H1 (cell line): ENCODE measurements around the gene OLR1. TPM values are rescaled to one million over a fixed set of nuclear protein-coding genes. Genes with fewer than 3 reads are reported as not detected.

Source experiments
- CTCF ChIA-PET: fragments of 300-600 bp; sonication (Branson Sonifier 250); formaldehyde crosslinking; loops from one replicate; lab custom pipeline; 2021; ENCODE audit not compliant: partially characterized antibody; lab: Charles Lee
- POLR2A ChIA-PET: fragments of 300-600 bp; sonication (Branson Sonifier 250); formaldehyde crosslinking; loops from one replicate; lab custom pipeline; 2021; ENCODE audit warnings: inconsistent platforms; ENCODE audit not compliant: partially characterized antibody; lab: Charles Lee
- DNase-seq, 2 experiments: peaks; one replicate each; pipeline versions ENCODE4 v3.0.0 to v3.0.0-alpha.2; 2010 to 2022; ENCODE audit warnings: low spot score in 2 of 2, low read depth in 1 of 2, mixed read lengths in 1 of 2
- FAIRE-seq: peaks from 2 replicates; lab custom pipeline; 2011; peaks lifted over from hg19 to GRCh38; lab: Jason Lieb, UNC
- H2AFZ ChIP-seq: 2 replicates; pipeline ENCODE4 v1.8.1; 2012; ENCODE audit warnings: low read length, inconsistent platforms
- H2AK5ac ChIP-seq: 2 replicates; pipeline ENCODE4 v1.6.1; 2013; ENCODE audit warnings: low read depth, low read length
- H2BK120ac ChIP-seq: replicated peaks from 2 replicates; pipeline ENCODE3; 2013; ENCODE audit warnings: low read depth, low read length, inconsistent platforms
- H2BK12ac ChIP-seq: 2 replicates; pipeline ENCODE4 v1.6.1; 2013; ENCODE audit warnings: low read depth, low read length
- H2BK15ac ChIP-seq: 2 replicates; pipeline ENCODE4 v1.6.1; 2013; ENCODE audit warnings: low read length
- H2BK20ac ChIP-seq: 2 replicates; pipeline ENCODE4 v1.6.1; 2013; ENCODE audit warnings: low read length
- H2BK5ac ChIP-seq: 2 replicates; pipeline ENCODE4 v1.6.1; 2013; ENCODE audit warnings: low read depth, low read length
- H3K14ac ChIP-seq: 2 replicates; pipeline ENCODE4 v1.6.1; 2013; ENCODE audit warnings: inconsistent platforms; ENCODE audit not compliant: insufficient read length
- H3K18ac ChIP-seq: 2 replicates; pipeline ENCODE4 v1.6.1; 2013; ENCODE audit warnings: low read length; ENCODE audit errors: extremely low read depth
- H3K23ac ChIP-seq: 2 replicates; pipeline ENCODE4 v1.6.1; 2013; ENCODE audit warnings: inconsistent platforms; ENCODE audit not compliant: insufficient read length
- H3K23me2 ChIP-seq: 2 replicates; pipeline ENCODE4 v1.6.1; 2013; ENCODE audit warnings: low read depth, low read length
- H3K27ac ChIP-seq: 2 replicates; pipeline ENCODE4 v1.6.1; 2011; ENCODE audit warnings: low read depth, low read length, inconsistent platforms
- H3K27me3 ChIP-seq, 4 experiments: replicated peaks in 1 of 4; 1 replicate in 1 of 4; 2 replicates in 3 of 4; pipeline versions ENCODE4 v1.6.1 to v1.8.1; 2011 to 2013; ENCODE audit warnings: low read length in 3 of 4, mild to moderate bottlenecking in 3 of 4, inconsistent platforms in 2 of 4, mixed read lengths in 2 of 4, moderate library complexity in 1 of 4; ENCODE audit not compliant: control insufficient read depth in 3 of 4, insufficient read depth in 3 of 4; ENCODE audit errors: extremely low read depth in 1 of 4
- H3K36me3 ChIP-seq, 4 experiments: 2 replicates each; pipeline versions ENCODE4 v1.6.1 to v1.8.1; 2011 to 2013; ENCODE audit warnings: mild to moderate bottlenecking in 4 of 4, low read length in 3 of 4, moderate library complexity in 2 of 4, control low read depth in 1 of 4, inconsistent platforms in 1 of 4; ENCODE audit not compliant: insufficient read depth in 4 of 4, control insufficient read depth in 2 of 4
- H3K4ac ChIP-seq: replicated peaks from 2 replicates; pipeline ENCODE3; 2013; ENCODE audit warnings: low read length, low read depth, mixed read lengths, inconsistent platforms; ENCODE audit not compliant: insufficient read length
- H3K4me1 ChIP-seq, 4 experiments: replicated peaks in 1 of 4; 1 replicate in 1 of 4; 2 replicates in 3 of 4; pipeline versions ENCODE4 v1.6.1 to v1.8.1; 2011 to 2013; ENCODE audit warnings: low read length in 3 of 4, inconsistent platforms in 2 of 4, mixed read lengths in 1 of 4; ENCODE audit not compliant: insufficient read depth in 4 of 4, control insufficient read depth in 3 of 4
- H3K4me2 ChIP-seq, 2 experiments: 2 replicates each; pipeline versions ENCODE4 v1.6.1 to v1.8.1; 2011 to 2013; ENCODE audit warnings: low read depth in 2 of 2, low read length in 2 of 2, control low read depth in 1 of 2, inconsistent platforms in 1 of 2, mild to moderate bottlenecking in 1 of 2; ENCODE audit not compliant: insufficient read depth in 1 of 2
- H3K4me3 ChIP-seq, 4 experiments: fragments of 200-600, 300-600 bp in 1 of 4; sonication (generic), shearing (Covaris generic), sonication (Bioruptor Twin) in 1 of 4; 2 replicates each; pipeline versions ENCODE4 v1.5.1 to v1.8.1; 2011 to 2016; ENCODE audit warnings: low read length in 4 of 4, low read depth in 3 of 4, control low read depth in 2 of 4, inconsistent platforms in 2 of 4, mild to moderate bottlenecking in 2 of 4, mixed read lengths in 1 of 4, moderate library complexity in 1 of 4; ENCODE audit not compliant: insufficient read depth in 2 of 4; ENCODE audit errors: extremely low read depth in 1 of 4
- H3K56ac ChIP-seq: replicated peaks from 2 replicates; pipeline ENCODE3; 2013; ENCODE audit warnings: low read depth, mild to moderate bottlenecking, mixed read lengths, low read length, inconsistent platforms; ENCODE audit not compliant: insufficient read length
- H3K79me1 ChIP-seq: 2 replicates; pipeline ENCODE4 v1.6.1; 2013; ENCODE audit warnings: low read depth, low read length, control low read depth
- H3K79me2 ChIP-seq, 2 experiments: 2 replicates each; pipeline versions ENCODE4 v1.6.1 to v1.8.1; 2012 to 2013; ENCODE audit warnings: low read length in 2 of 2, mild to moderate bottlenecking in 2 of 2, inconsistent platforms in 1 of 2; ENCODE audit not compliant: insufficient read depth in 2 of 2, control insufficient read depth in 1 of 2
- H3K9ac ChIP-seq, 4 experiments: replicated peaks in 1 of 4; 1 replicate in 1 of 4; 2 replicates in 3 of 4; pipeline versions ENCODE4 v1.6.1 to v1.8.1; 2011 to 2013; ENCODE audit warnings: low read depth in 3 of 4, low read length in 3 of 4, control low read depth in 2 of 4, mild to moderate bottlenecking in 2 of 4, moderate library complexity in 2 of 4, inconsistent platforms in 1 of 4; ENCODE audit errors: extremely low read depth in 1 of 4
- H3K9me3 ChIP-seq, 2 experiments: 2 replicates each; pipeline versions ENCODE4 v1.6.1 to v1.8.1; 2012 to 2013; ENCODE audit warnings: mild to moderate bottlenecking in 2 of 2, moderate library complexity in 2 of 2, control low read depth in 1 of 2, inconsistent platforms in 1 of 2, low read depth in 1 of 2, low read length in 1 of 2, mixed read lengths in 1 of 2; ENCODE audit not compliant: insufficient read depth in 2 of 2
- H4K20me1 ChIP-seq, 2 experiments: replicated peaks in 1 of 2; 2 replicates each; pipeline versions ENCODE3 to v1.8.1; 2011 to 2013; ENCODE audit warnings: inconsistent platforms in 2 of 2, low read length in 2 of 2, mild to moderate bottlenecking in 1 of 2; ENCODE audit not compliant: insufficient read depth in 2 of 2, control insufficient read depth in 1 of 2
- H4K5ac ChIP-seq: 2 replicates; pipeline ENCODE4 v1.6.1; 2013; ENCODE audit warnings: low read length, low read depth, mixed read lengths, inconsistent platforms; ENCODE audit not compliant: insufficient read length
- H4K8ac ChIP-seq: 2 replicates; pipeline ENCODE4 v1.8.0; 2013; ENCODE audit warnings: mild to moderate bottlenecking, moderate library complexity, low read length, inconsistent platforms; ENCODE audit not compliant: insufficient read depth; ENCODE audit errors: extremely low read depth
- H4K91ac ChIP-seq: replicated peaks from 2 replicates; pipeline ENCODE3; 2013; ENCODE audit warnings: low read length, mixed read lengths, inconsistent platforms; ENCODE audit not compliant: insufficient read length
- ASH2L ChIP-seq: fragments of 200-600, 300-600 bp; sonication (generic); IDR thresholded peaks from one replicate; pipeline ENCODE4 v1.7.1; 2017; ENCODE audit warnings: low read length
- ATF3 ChIP-seq: IDR thresholded peaks from 2 replicates; pipeline ENCODE4 v1.6.1; 2011; ENCODE audit warnings: low read depth, mild to moderate bottlenecking, low read length; ENCODE audit not compliant: insufficient read depth
- EZH2 ChIP-seq: fragments of 200-600 bp; sonication (generic); IDR thresholded peaks from 2 replicates; pipeline ENCODE4 v1.7.1; 2012; ENCODE audit warnings: low read depth, mild to moderate bottlenecking, moderate library complexity, low read length, inconsistent platforms; ENCODE audit not compliant: severe bottlenecking
- KDM1A ChIP-seq: fragments of 200-600, 300-600 bp; sonication (generic); IDR thresholded peaks from 2 replicates; pipeline ENCODE4 v1.7.1; 2016; ENCODE audit warnings: mild to moderate bottlenecking, low read length, borderline replicate concordance
- SRF ChIP-seq: IDR thresholded peaks from 2 replicates; pipeline ENCODE4 v1.6.1; 2011; ENCODE audit warnings: mild to moderate bottlenecking, low read depth, low read length, moderate library complexity
- USF2 ChIP-seq: IDR thresholded peaks from 2 replicates; pipeline ENCODE4 v1.6.1; 2011; ENCODE audit warnings: low read length, improper control_type of control experiment
- YY1 ChIP-seq: IDR thresholded peaks from 2 replicates; pipeline ENCODE4 v1.6.1; 2011; ENCODE audit warnings: low read depth, mild to moderate bottlenecking, low read length
- WGBS, 2 experiments: shearing (Covaris generic) in 1 of 2; methylation state at CpG; one replicate each; pipeline versions ENCODE4 v1.1.6 to v1.1.7; 2013 to 2015; ENCODE audit warnings: low lambda C conversion rate in 2 of 2, mixed read lengths in 2 of 2, inconsistent platforms in 1 of 2, low coverage in 1 of 2, missing lambda C conversion rate in 1 of 2; ENCODE audit not compliant: insufficient replicate concordance in 2 of 2, insufficient coverage in 1 of 2, insufficient read length in 1 of 2; ENCODE audit errors: extremely low coverage in 1 of 2, missing lambda C conversion rate in 1 of 2; 5-methylcytosine and 5-hydroxymethylcytosine counted together
- polyA plus RNA-seq, 7 experiments: library from polyadenylated mRNA; depleted of rRNA in 3 of 7; stranded (reverse) in 5 of 7; unstranded in 2 of 7; fragments of >200 nt in 5 of 7; fragments of 200-250 nt in 2 of 7; gene quantifications; 1 replicate in 5 of 7; 2 replicates in 1 of 7; 4 replicates in 1 of 7; pipeline versions ENCODE4 v1.2.1 to v1.2.3, GENCODE V29; 2011 to 2013; ENCODE audit warnings: missing spikeins in 2 of 7, mixed read lengths in 2 of 7
- total RNA-seq: library from RNA; stranded (reverse); fragmentation: NEBNext Ultra II Directional; extraction: Animal tissue kit (Norgen Biotek cat#: 25700); gene quantifications from 2 replicates; pipeline ENCODE4 v1.2.1, GENCODE V29; 2021

The OLR1 gene
- total and polyA plus RNA-seq, 2 of the 8 experiments (the other 6 are each of a cell fraction or from before 2014, with no cell fraction given) = not detected

GRCh38 chr12:10194160-10194670 is 22.3 kb upstream of the OLR1 start:
- ChIA-PET CTCF (interaction anchor here (0.7 to 1.7 kb wide), 3 partner anchors 41 to 1650 kb away, joined by 3 to 4 read pairs (median 3); no protein-coding TSS in a partner anchor), POLR2A (interaction anchor here (2.1 kb wide), 1 partner anchor 19 kb away, joined by 9 read pairs; the partner anchor contains the start of gene GABARAPL1)
- H4K91ac ChIP-seq = no peak overlapping the region
- no peak overlapping the region for H2BK15ac ChIP-seq
- DNase-seq = no peak
- no peak overlapping the region for H3K4me3 ChIP-seq
- H3K9me3 ChIP-seq = no peaks in the 10 kb centered on the region
- no peak overlapping the region for H3K23ac ChIP-seq
- no peak overlapping the region for H2AFZ ChIP-seq
- WGBS, 2 experiments = 83% methylated on average over 3 of the region's 3 CpGs; no CpG with 5 or more reads in 1 of the 2 experiments
- H3K18ac ChIP-seq = no peak overlapping the region
- no peak overlapping the region for H4K5ac ChIP-seq
- no peak overlapping the region for H3K4me2 ChIP-seq
- H2BK12ac ChIP-seq = no peak overlapping the region
- H3K9ac ChIP-seq = no peak overlapping the region
- no peak overlapping the region for H3K14ac ChIP-seq
- no peak overlapping the region for H3K4ac ChIP-seq
- no peak overlapping the region for H3K27ac ChIP-seq
- FAIRE-seq = no peak
- no peak overlapping the region for H2AK5ac ChIP-seq
- no peak overlapping the region for H2BK20ac ChIP-seq
- no peaks in the 10 kb centered on the region for H3K36me3 ChIP-seq
- TF ChIP-seq KDM1A (no peak), ATF3 (no peak), EZH2 (no peak), ASH2L (no peak), YY1 (no peak), SRF (no peak), USF2 (no peak)
- no peaks in the 10 kb centered on the region for H3K79me1 ChIP-seq
- H2BK120ac ChIP-seq = no peak overlapping the region
- H2BK5ac ChIP-seq = no peak overlapping the region
- H3K4me1 ChIP-seq = 0 out of 7 replicates have a peak, but pooled peaks cover 0 to 2% (median 0%) of the 10 kb centered on the region in 4 experiments
- no peak overlapping the region for H4K8ac ChIP-seq
- H3K23me2 ChIP-seq = no peaks in the 10 kb centered on the region
- no peaks in the 10 kb centered on the region for H3K27me3 ChIP-seq
- H3K56ac ChIP-seq = no peak overlapping the region
- no peaks in the 10 kb centered on the region for H4K20me1 ChIP-seq
- no peaks in the 10 kb centered on the region for H3K79me2 ChIP-seq
